CD14-positive monocyte (primary cell): ENCODE results near the gene QPCT. TPM values are rescaled to one million over a fixed set of nuclear protein-coding genes. Genes with fewer than 3 reads are reported as not detected.

Experiments
- DNase-seq, 3 donors: peaks; one replicate each; pipeline ENCODE4 v3.0.0-alpha.2; 2011 to 2022
- H2AFZ ChIP-seq: 2 replicates; pipeline ENCODE4 v1.6.0; 2012; ENCODE audit warnings: mild to moderate bottlenecking, low read depth, low read length, inconsistent platforms; ENCODE audit not compliant: insufficient read depth, poor library complexity, severe bottlenecking
- H3K27ac ChIP-seq, 2 donors: 1 replicate in 1 of 2; 2 replicates in 1 of 2; pipeline ENCODE4 v1.5.1; 2012 to 2013; ENCODE audit warnings: low read length in 2 of 2, control low read depth in 1 of 2, inconsistent platforms in 1 of 2, low read depth in 1 of 2, mild to moderate bottlenecking in 1 of 2
- H3K27me3 ChIP-seq, 2 donors: one replicate each; pipeline versions ENCODE4 v1.6.0 to v1.6.1; 2011 to 2013; ENCODE audit warnings: low read length in 2 of 2; ENCODE audit not compliant: control insufficient read depth in 2 of 2, insufficient read depth in 2 of 2
- H3K36me3 ChIP-seq, 2 donors: replicated peaks in 1 of 2; 1 replicate in 1 of 2; 2 replicates in 1 of 2; pipeline versions ENCODE4 v1.5.1 to v1.6.1; 2012 to 2013; ENCODE audit warnings: low read length in 2 of 2, control low read depth in 1 of 2, inconsistent platforms in 1 of 2, mild to moderate bottlenecking in 1 of 2; ENCODE audit not compliant: insufficient read depth in 2 of 2, control insufficient read depth in 1 of 2
- H3K4me1 ChIP-seq, 2 donors: 1 replicate in 1 of 2; 2 replicates in 1 of 2; pipeline versions ENCODE4 v1.5.1 to v1.6.1; 2012 to 2013; ENCODE audit warnings: low read length in 2 of 2, control low read depth in 1 of 2, inconsistent platforms in 1 of 2, mild to moderate bottlenecking in 1 of 2, moderate library complexity in 1 of 2; ENCODE audit not compliant: insufficient read depth in 2 of 2, control insufficient read depth in 1 of 2
- H3K4me2 ChIP-seq: replicated peaks from 2 replicates; pipeline ENCODE3; 2012; ENCODE audit warnings: low read length, moderate library complexity, mild to moderate bottlenecking; ENCODE audit not compliant: poor library complexity, severe bottlenecking; ENCODE audit errors: extremely low read depth
- H3K4me3 ChIP-seq, 3 experiments: fragments of 200-600 bp in 1 of 3; sonication (generic) in 1 of 3; replicated peaks in 1 of 3; 1 replicate in 2 of 3; 2 replicates in 1 of 3; pipeline ENCODE4 v1.5.1; 2011 to 2013; ENCODE audit warnings: low read length in 3 of 3, mild to moderate bottlenecking in 3 of 3, control low read depth in 2 of 3, low read depth in 2 of 3, inconsistent platforms in 1 of 3, moderate library complexity in 1 of 3
- H3K79me2 ChIP-seq: 2 replicates; pipeline ENCODE4 v1.6.0; 2012; ENCODE audit warnings: mild to moderate bottlenecking, control low read depth, inconsistent platforms, low read length, moderate library complexity; ENCODE audit not compliant: insufficient read depth
- H3K9ac ChIP-seq: 2 replicates; pipeline ENCODE4 v1.6.0; 2017; ENCODE audit warnings: low read length, mild to moderate bottlenecking; ENCODE audit not compliant: insufficient read depth, poor library complexity, severe bottlenecking
- H3K9me3 ChIP-seq, 2 donors: replicated peaks in 1 of 2; 1 replicate in 1 of 2; 2 replicates in 1 of 2; pipeline versions ENCODE4 v1.5.1 to v1.6.1; 2012 to 2013; ENCODE audit warnings: low read length in 2 of 2, control low read depth in 1 of 2; ENCODE audit not compliant: control insufficient read depth in 1 of 2, insufficient read depth in 1 of 2
- H4K20me1 ChIP-seq: 2 replicates; pipeline ENCODE4 v1.6.0; 2012; ENCODE audit warnings: mild to moderate bottlenecking, low read length, control low read depth, moderate library complexity; ENCODE audit not compliant: insufficient read depth
- H3K27ac Mint-ChIP-seq, 7 donors: one replicate each; pipeline ENCODE4 v1.8.0; 2020; ENCODE audit warnings: mild to moderate bottlenecking in 7 of 7, mixed read lengths in 7 of 7, moderate library complexity in 6 of 7, inconsistent platforms in 2 of 7
- H3K27me3 Mint-ChIP-seq, 3 donors: one replicate each; pipeline ENCODE4 v1.8.0; 2021 to 2022; ENCODE audit warnings: low read depth in 3 of 3, mild to moderate bottlenecking in 3 of 3, mixed read lengths in 3 of 3, moderate library complexity in 3 of 3, inconsistent platforms in 1 of 3
- H3K36me3 Mint-ChIP-seq, 2 donors: one replicate each; pipeline ENCODE4 v1.8.0; 2020; ENCODE audit warnings: mixed read lengths in 2 of 2, inconsistent platforms in 1 of 2, mild to moderate bottlenecking in 1 of 2
- H3K4me1 Mint-ChIP-seq: one replicate; pipeline ENCODE4 v1.8.0; 2020; ENCODE audit warnings: mild to moderate bottlenecking, mixed read lengths
- H3K4me3 Mint-ChIP-seq, 2 donors: one replicate each; pipeline ENCODE4 v1.8.0; 2020; ENCODE audit warnings: mild to moderate bottlenecking in 2 of 2, mixed read lengths in 2 of 2, moderate library complexity in 1 of 2
- H3K9me3 Mint-ChIP-seq, 7 donors: one replicate each; pipeline ENCODE4 v1.8.0; 2020 to 2022; ENCODE audit warnings: mixed read lengths in 7 of 7, mild to moderate bottlenecking in 6 of 7, moderate library complexity in 6 of 7, inconsistent platforms in 2 of 7
- CTCF ChIP-seq: fragments of 200-600 bp; IDR thresholded peaks from one replicate; pipeline ENCODE4 v1.8.0; 2022; ENCODE audit warnings: antibody characterized with exemption, mild to moderate bottlenecking
- WGBS: methylation state at CpG from one replicate; pipeline ENCODE4 v1.1.5; 2013; ENCODE audit warnings: missing lambda C conversion rate; ENCODE audit not compliant: insufficient coverage; 5-methylcytosine and 5-hydroxymethylcytosine counted together
- intact Hi-C, 2 donors: fragments of 100-400 bp; cut with micrococcal nuclease; formaldehyde crosslinking; loops; one replicate each; pipeline versions ENCODE4 v1.15.0 to v1.15.1; 2023
- polyA plus RNA-seq, 3 donors: library from polyadenylated mRNA; depleted of rRNA in 1 of 3; unstranded in 2 of 3; stranded (reverse) in 1 of 3; fragments of 300-500 nt in 2 of 3; fragments of >200 nt in 1 of 3; fragmentation: Illumina TruSeq in 2 of 3; gene quantifications; 1 replicate in 2 of 3; 2 replicates in 1 of 3; pipeline ENCODE4 v1.2.3, GENCODE V29; 2012 to 2021

The QPCT gene
- polyA plus RNA-seq, 3 donors = 54.7 to 302 (median 272) TPM

GRCh38 chr2:37330681-37331080 is 13.7 kb upstream of the QPCT start:
- intact Hi-C loops = no loop called here
- peaks cover 0 to 2% (median 0%) of the 10 kb centered on the region in 3 donors for H3K27me3 Mint-ChIP-seq
- no peak for TF ChIP-seq CTCF

GRCh38 chr2:37332560-37332959 is 11.9 kb upstream of the QPCT start:
- no CpG with 5 or more reads among the region's 3 CpGs for WGBS
- peaks cover 0 to 1% (median 0%) of the 10 kb centered on the region in 3 donors for H3K27me3 Mint-ChIP-seq

More at GRCh38 chr2:37330681-37331080, 13.7 kb upstream of the QPCT start:
- H3K9ac ChIP-seq = no peak overlapping the region
- no peak overlapping the region for H3K27ac ChIP-seq
- Mint-ChIP-seq H3K9me3 (no peaks in the 10 kb centered on the region), H3K4me3 (no peak overlapping the region), H3K27ac (no peak overlapping the region), H3K36me3 (no peaks in the 10 kb centered on the region), H3K4me1 (peaks cover 17% of the 10 kb centered on the region)
- H3K4me2 ChIP-seq = no peak overlapping the region
- H3K79me2 ChIP-seq = no peaks in the 10 kb centered on the region
- no peak overlapping the region for H3K4me3 ChIP-seq
- no peaks in the 10 kb centered on the region for H3K36me3 ChIP-seq
- H3K27me3 ChIP-seq = no peaks in the 10 kb centered on the region
- no peak overlapping the region for H2AFZ ChIP-seq
- H4K20me1 ChIP-seq = no peaks in the 10 kb centered on the region
- no peaks in the 10 kb centered on the region for H3K9me3 ChIP-seq
- DNase-seq = peak in 2 of 3 donors; percentile 21 to 36
- H3K4me1 ChIP-seq = peaks cover 13 to 25% of the 10 kb centered on the region in 2 donors

More at GRCh38 chr2:37332560-37332959, 11.9 kb upstream of the QPCT start:
- Mint-ChIP-seq H3K27ac (no peak overlapping the region), H3K4me3 (no peak overlapping the region), H3K36me3 (no peaks in the 10 kb centered on the region), H3K4me1 (peaks cover 18% of the 10 kb centered on the region), H3K9me3 (no peaks in the 10 kb centered on the region)
- Histone ChIP-seq H3K27me3 (no peaks in the 10 kb centered on the region), H3K27ac (no peak overlapping the region), H3K79me2 (no peaks in the 10 kb centered on the region), H3K4me2 (no peak overlapping the region), H3K4me1 (peaks cover 6 to 27% of the 10 kb centered on the region in 2 donors), H2AFZ (no peak overlapping the region), H3K9ac (no peak overlapping the region), H3K9me3 (no peaks in the 10 kb centered on the region), H4K20me1 (no peaks in the 10 kb centered on the region), H3K36me3 (no peaks in the 10 kb centered on the region), H3K4me3 (no peak overlapping the region)
- no peak for DNase-seq
- TF ChIP-seq CTCF = no peak
- intact Hi-C loops = no loop called here
